IPS DF 19.7 (cell line): ENCODE data around the gene SMCO1.
"Not testable (repeated sequence)": the region's sequence is repeated elsewhere in the genome, so short reads cannot be mapped to it uniquely, and the experiment has no call there.

ENCODE experiments used
- DNase-seq: peaks from one replicate; pipeline ENCODE4 v3.0.0-alpha.2; 2013; ENCODE audit warnings: low read depth, low spot score

SMCO1 gene

GRCh38 chr3:196493292-196493691, 21.9 kb downstream of the SMCO1 start:
- DNase-seq: no peak

- DNase-seq: no peak
Observed at GRCh38 chr3:196492080-196492479, 23.1 kb downstream of the SMCO1 start.

- DNase-seq: no peak
Observed at GRCh38 chr3:196489747-196490146, 25.4 kb downstream of the SMCO1 start.

- DNase-seq: no peak
Observed at GRCh38 chr3:196486263-196486662, 28.9 kb downstream of the SMCO1 start.

GRCh38 chr3:196477678-196478077, 37.5 kb downstream of the SMCO1 start:
- no peak for DNase-seq

GRCh38 chr3:196472286-196472685, 42.9 kb downstream of the SMCO1 start:
- no peak for DNase-seq

GRCh38 chr3:196471551-196471950, 43.6 kb downstream of the SMCO1 start:
- DNase-seq: no peak

- DNase-seq: not testable (repeated sequence)
Observed at GRCh38 chr3:196470182-196470581, 45.0 kb downstream of the SMCO1 start.

GRCh38 chr3:196463804-196464203, 51.3 kb downstream of the SMCO1 start:
- no peak for DNase-seq

GRCh38 chr3:196463478-196463756, 51.7 kb downstream of the SMCO1 start:
- DNase-seq: no peak

GRCh38 chr3:196462680-196463477, 52.3 kb downstream of the SMCO1 start:
- not testable (repeated sequence) for DNase-seq

GRCh38 chr3:196458063-196458462, 57.1 kb downstream of the SMCO1 start:
- DNase-seq: no peak

- DNase-seq: not testable (repeated sequence)
Observed at GRCh38 chr3:196457470-196457869, 57.7 kb downstream of the SMCO1 start.
